Body of pancreas (tissue), 4 donors: ENCODE data around the gene BANP. TPM values are rescaled to one million over a fixed set of nuclear protein-coding genes. Genes with fewer than 3 reads are reported as not detected.
"Not testable (repeated sequence)": the region's sequence is repeated elsewhere in the genome, so short reads cannot be mapped to it uniquely, and the experiment has no call there.

ENCODE experiments used
- ATAC-seq: fragments of 150-250 bp; one replicate; pipeline ENCODE4 v1.9.1; 2016
- DNase-seq, 4 donors: peaks; one replicate each; pipeline ENCODE4 v3.0.0-alpha.2; 2019
- H3K27ac ChIP-seq, 4 donors: fragments of 200-600 bp; sonication (generic); 1 replicate in 3 of 4; 2 replicates in 1 of 4; pipeline versions ENCODE4 v1.5.1 to v1.6.1; 2016 to 2019; ENCODE audit warnings: mild to moderate bottlenecking in 1 of 4, mixed read lengths in 1 of 4, moderate library complexity in 1 of 4
- H3K27me3 ChIP-seq, 2 donors: fragments of 200-600 bp; sonication (generic); one replicate each; pipeline ENCODE4 v1.6.0; 2016; ENCODE audit warnings: mild to moderate bottlenecking in 1 of 2
- H3K36me3 ChIP-seq, 2 donors: fragments of 200-600 bp; sonication (generic); replicated peaks in 1 of 2; 2 replicates each; pipeline ENCODE4 v1.5.1; 2016; ENCODE audit warnings: low read depth in 2 of 2; ENCODE audit not compliant: insufficient read depth in 1 of 2
- H3K4me1 ChIP-seq: fragments of 200-600 bp; sonication (generic); one replicate; pipeline ENCODE4 v1.6.0; 2016
- H3K4me3 ChIP-seq, 2 donors: fragments of 200-600 bp; sonication (generic); 1 replicate in 1 of 2; 2 replicates in 1 of 2; pipeline ENCODE4 v1.5.1; 2016 to 2019
- H3K9me3 ChIP-seq, 3 donors: fragments of 200-600 bp; sonication (generic); 1 replicate in 2 of 3; 2 replicates in 1 of 3; pipeline ENCODE4 v1.5.1; 2016
- POLR2A ChIP-seq, 3 donors: fragments of 450-650 bp; IDR thresholded peaks; one replicate each; pipeline ENCODE4 v1.6.1; 2016; ENCODE audit warnings: antibody characterized with exemption in 3 of 3, mild to moderate bottlenecking in 2 of 3
- WGBS, 2 donors: methylation state at CpG; one replicate each; pipeline ENCODE4 v1.1.5; 2017; 5-methylcytosine and 5-hydroxymethylcytosine counted together
- intact Hi-C: fragments of 100-400 bp; cut with DNase I; formaldehyde crosslinking; loops from one replicate; pipeline ENCODE4 v1.15.1; 2023
- total RNA-seq, 2 donors: library from RNA; depleted of rRNA; stranded (reverse); fragments of >200 nt; gene quantifications; one replicate each; pipeline ENCODE4 v1.1.0, GENCODE V29; 2016
- TF ChIP-seq, protein P1 (sequence below), 7 experiments: fragments of 450-650 bp in 4 of 7; fragments of 200-600 bp in 3 of 7; sonication (generic) in 3 of 7; IDR thresholded peaks; one replicate each; pipeline ENCODE4 v1.5.1; 2016 to 2019; ENCODE audit warnings: antibody characterized with exemption in 7 of 7

The BANP gene, protein sequence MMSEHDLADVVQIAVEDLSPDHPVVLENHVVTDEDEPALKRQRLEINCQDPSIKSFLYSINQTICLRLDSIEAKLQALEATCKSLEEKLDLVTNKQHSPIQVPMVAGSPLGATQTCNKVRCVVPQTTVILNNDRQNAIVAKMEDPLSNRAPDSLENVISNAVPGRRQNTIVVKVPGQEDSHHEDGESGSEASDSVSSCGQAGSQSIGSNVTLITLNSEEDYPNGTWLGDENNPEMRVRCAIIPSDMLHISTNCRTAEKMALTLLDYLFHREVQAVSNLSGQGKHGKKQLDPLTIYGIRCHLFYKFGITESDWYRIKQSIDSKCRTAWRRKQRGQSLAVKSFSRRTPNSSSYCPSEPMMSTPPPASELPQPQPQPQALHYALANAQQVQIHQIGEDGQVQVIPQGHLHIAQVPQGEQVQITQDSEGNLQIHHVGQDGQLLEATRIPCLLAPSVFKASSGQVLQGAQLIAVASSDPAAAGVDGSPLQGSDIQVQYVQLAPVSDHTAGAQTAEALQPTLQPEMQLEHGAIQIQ
- total RNA-seq, result 10 to 100 TPM; 19.1 to 20.2 TPM

DNA sequence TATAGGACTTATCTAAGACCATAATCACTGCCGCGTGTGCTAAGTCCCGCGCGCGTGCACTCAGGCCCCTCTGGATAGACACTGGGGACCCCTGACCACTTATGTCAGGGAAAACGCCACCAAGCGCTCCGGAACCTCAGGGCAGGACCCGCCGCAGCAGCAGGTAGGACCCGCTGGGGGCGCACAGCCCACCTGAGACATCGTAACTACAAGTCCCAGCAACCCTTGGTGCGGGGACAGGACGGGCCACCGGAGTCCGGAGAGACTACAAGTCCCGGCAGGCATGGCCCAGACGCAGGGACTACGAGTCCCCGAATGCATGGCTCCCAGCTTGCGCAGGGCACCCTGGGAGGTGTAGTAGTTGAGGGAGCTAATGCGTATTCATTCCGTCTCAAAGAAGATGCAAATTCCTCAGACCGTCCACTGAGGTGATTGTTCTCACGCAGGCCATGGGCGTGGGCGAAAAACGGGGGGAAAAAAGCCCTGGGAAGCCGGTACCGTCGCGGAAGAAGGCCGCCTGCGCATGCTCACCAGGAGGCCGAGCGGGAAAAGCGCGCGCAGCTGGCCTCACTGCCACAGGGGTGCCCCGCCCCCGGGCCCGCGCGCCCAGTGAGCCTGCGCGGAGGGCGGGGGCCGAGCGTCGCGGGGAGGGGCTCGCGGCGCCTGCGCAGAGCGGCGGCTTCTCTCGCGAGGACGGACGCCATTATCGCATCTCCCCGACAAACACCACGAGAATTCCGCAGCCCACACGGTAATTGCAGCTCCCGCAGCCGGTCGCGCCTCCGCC, at the start of gene BANP:
Gene BANP (plus strand): TSS at position 670 of the 787 bp plus-strand sequence. CDS start 23,682 bp downstream, outside the sequence.
- 0 to 1% methylated on average over 16 to 55 of the region's 73 CpGs for WGBS, 2 donors
- peak; percentile 97 to 99 (median 99) for DNase-seq

DNA sequence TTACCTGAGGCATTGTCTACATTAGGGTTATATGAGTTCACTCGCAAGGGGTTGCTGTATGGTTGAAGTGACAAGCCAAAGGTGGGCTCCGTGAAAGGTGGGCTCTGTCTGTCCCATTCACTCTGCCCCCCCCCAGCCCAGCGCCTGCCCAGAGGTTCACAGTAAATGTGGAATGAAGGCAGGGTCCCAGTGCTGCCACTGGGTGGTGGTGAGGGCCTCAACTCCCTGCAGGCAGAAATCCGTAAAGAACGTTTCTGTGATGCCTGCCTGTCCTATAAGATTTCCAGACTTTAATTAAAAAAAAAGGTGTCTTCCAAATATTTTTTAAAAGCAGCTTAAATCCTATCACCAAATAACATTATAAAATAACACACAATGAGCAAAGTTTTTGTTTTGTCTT, 46.3 kb upstream of the BANP start:
- H3K27me3 ChIP-seq, DNase-seq, H3K4me1 ChIP-seq, H3K36me3 ChIP-seq, ATAC-seq, H3K4me3 ChIP-seq, H3K9me3 ChIP-seq, intact Hi-C loops, H3K27ac ChIP-seq: not testable (repeated sequence)
- 85 to 88% methylated on average over 4 to 5 of the region's 5 CpGs for WGBS, 2 donors

More for the DNA sequence above, at the start of gene BANP:
- peaks cover 40% of the 10 kb centered on the region for H3K4me1 ChIP-seq
- ATAC-seq, result peak; percentile 93
- no peaks in the 10 kb centered on the region for H3K9me3 ChIP-seq
- intact Hi-C loops, result no loop called here
- peak in 2 of 3 donors; percentile 58 to 67 for TF ChIP-seq POLR2A (IDR thresholded peaks at IDR 0.05)
- TF ChIP-seq, protein P1, sequence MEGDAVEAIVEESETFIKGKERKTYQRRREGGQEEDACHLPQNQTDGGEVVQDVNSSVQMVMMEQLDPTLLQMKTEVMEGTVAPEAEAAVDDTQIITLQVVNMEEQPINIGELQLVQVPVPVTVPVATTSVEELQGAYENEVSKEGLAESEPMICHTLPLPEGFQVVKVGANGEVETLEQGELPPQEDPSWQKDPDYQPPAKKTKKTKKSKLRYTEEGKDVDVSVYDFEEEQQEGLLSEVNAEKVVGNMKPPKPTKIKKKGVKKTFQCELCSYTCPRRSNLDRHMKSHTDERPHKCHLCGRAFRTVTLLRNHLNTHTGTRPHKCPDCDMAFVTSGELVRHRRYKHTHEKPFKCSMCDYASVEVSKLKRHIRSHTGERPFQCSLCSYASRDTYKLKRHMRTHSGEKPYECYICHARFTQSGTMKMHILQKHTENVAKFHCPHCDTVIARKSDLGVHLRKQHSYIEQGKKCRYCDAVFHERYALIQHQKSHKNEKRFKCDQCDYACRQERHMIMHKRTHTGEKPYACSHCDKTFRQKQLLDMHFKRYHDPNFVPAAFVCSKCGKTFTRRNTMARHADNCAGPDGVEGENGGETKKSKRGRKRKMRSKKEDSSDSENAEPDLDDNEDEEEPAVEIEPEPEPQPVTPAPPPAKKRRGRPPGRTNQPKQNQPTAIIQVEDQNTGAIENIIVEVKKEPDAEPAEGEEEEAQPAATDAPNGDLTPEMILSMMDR (IDR thresholded peaks at IDR 0.05), result peak in 6 of 7 experiments; percentile 32 to 71 (median 67)
- peak within 1 kb of the TSS; percentile 62 to 71 for H3K4me3 ChIP-seq
- no peaks in the 10 kb centered on the region for H3K36me3 ChIP-seq
- peak within 1 kb of the TSS; percentile 87 to 95 (median 94) for H3K27ac ChIP-seq
- H3K27me3 ChIP-seq, result no peaks in the 10 kb centered on the region

DNA sequence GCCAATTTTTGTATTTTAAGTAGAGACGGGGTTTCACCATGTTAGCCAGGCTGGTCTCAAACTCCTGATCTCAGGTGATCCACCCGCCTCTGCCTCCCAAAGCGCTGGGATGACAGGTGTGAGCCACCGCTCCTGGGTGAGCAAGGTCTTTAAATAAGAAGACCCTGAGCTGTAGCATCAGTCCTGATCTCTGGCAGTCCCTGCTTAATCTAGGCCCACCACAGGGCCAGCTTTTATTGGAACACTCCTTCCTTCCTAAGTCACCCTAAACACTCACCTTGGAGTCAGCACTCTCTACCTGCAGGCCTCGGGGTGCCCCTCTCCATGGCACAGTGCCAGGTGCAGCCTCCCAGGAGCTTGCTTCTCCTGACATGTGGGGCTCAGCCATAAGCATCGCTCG, 45.7 kb upstream of the BANP start:
- DNase-seq, H3K4me1 ChIP-seq, H3K27ac ChIP-seq, H3K27me3 ChIP-seq, H3K9me3 ChIP-seq, ATAC-seq, H3K4me3 ChIP-seq, intact Hi-C loops, H3K36me3 ChIP-seq: not testable (repeated sequence)
- WGBS, 2 donors, result 80 to 90% methylated on average over 3 to 7 of the region's 7 CpGs

DNA sequence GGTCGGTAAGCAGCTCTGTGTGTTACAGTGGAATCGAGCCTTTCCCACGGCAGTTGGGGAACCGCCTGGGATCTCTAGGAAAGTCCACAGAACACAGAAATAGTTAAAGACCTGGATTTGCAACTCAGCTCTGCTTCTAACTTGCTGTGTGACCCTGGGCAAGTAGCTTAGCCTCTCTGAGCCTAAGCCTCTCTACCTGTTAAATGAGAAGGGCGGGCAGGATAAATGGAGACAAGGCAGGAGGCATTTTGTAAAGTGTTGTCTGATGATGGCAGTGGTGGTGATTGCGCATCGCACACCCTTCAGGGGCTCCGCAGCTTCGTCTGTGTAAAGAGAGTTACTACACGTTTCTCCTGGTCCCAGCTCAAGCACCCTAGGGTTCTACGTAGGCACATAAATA, 43.1 kb upstream of the BANP start:
- intact Hi-C loops, result not testable (repeated sequence)

DNA sequence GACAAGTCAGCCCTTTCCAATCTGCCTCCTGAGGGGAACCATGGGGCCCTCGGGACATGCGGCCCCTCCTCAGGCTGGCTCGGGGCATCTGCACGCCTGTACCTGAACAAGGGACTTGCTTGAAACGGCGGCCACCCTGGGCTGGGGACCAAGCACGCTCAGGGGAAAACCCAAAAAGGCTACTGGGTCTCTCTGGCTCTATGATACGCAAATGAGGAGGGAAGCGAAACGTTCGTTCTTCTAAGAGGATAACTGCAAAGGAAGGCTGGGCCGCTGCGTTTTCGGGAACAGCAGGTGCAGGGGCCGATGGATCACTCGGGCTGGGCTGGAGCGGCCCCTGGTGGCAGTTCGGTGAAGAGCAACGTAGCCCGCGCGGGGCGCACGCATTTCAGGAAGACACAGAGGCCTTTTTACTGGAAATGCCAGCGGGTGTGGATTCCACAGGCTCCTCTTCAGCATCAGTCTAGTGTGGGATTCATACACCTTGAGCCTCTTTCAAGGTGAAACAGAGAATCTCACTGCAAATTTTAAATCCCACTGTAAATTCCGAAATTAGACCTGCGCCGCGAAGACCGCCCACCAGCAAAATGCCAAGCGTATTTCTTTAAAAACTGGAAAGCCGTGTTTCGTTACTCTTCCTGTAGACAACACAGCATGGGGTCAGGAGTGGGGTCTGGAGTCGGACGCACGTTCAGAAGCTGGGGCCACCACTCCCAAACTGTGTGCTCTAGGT, 41.9 kb upstream of the BANP start:
- H3K27me3 ChIP-seq, H3K27ac ChIP-seq, H3K36me3 ChIP-seq, H3K9me3 ChIP-seq, H3K4me3 ChIP-seq, intact Hi-C loops: not testable (repeated sequence)
- peaks cover 18% of the 10 kb centered on the region for H3K4me1 ChIP-seq
- 34 to 49% methylated on average over 18 to 36 of the region's 36 CpGs for WGBS, 2 donors
- TF ChIP-seq, protein P1 (IDR thresholded peaks at IDR 0.05), result peak; percentile 76 to 95 (median 85)
- ATAC-seq (peak; percentile 77), DNase-seq (peak; percentile 74 to 83 (median 80))

More for the DNA sequence above, 43.1 kb upstream of the BANP start:
- H3K4me1 ChIP-seq, result peaks cover 18% of the 10 kb centered on the region
- not testable (repeated sequence) for ATAC-seq, H3K36me3 ChIP-seq, H3K27me3 ChIP-seq, H3K27ac ChIP-seq, DNase-seq, H3K4me3 ChIP-seq, H3K9me3 ChIP-seq
- WGBS, 2 donors, result 86 to 94% methylated on average over 10 to 11 of the region's 11 CpGs

DNA sequence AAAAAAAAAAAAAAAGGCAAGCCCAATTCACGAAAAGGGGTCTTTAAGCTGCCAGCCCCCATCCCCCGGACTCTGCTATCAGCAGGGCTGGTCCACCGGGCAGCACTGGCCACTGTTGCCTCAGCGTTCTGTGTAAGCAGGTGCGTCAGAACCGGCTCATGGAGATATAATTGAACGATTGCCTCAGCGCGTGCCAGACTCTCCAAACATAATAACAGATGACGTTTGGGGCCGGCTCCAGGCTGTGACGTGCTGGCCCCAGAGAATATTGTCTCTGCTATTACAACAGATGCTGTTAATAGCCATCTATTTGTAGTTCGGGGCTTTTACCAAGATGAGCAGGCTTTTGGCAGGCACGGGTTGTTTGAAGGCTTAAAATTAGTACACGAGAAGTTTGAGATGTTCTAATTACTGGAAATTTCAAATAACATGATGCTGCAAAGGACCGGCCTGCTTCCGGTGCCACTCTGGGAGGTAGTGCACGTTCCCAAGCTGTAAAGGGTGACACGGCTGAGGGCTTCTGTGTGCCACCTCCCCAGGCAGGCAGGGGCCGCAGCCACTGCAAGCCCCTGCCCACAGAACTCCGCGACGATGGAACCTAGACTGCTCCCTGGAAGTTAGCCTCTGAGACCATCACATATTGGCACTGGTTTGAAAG, 40.0 kb upstream of the BANP start:
- H3K27me3 ChIP-seq, H3K36me3 ChIP-seq, H3K9me3 ChIP-seq, intact Hi-C loops, H3K4me3 ChIP-seq: not testable (repeated sequence)
- 35 to 46% methylated on average over 18 to 23 of the region's 23 CpGs for WGBS, 2 donors
- DNase-seq (peak; percentile 75 to 93 (median 82)), ATAC-seq (peak; percentile 91)
- Histone ChIP-seq H3K27ac (peak overlapping the region in 2 of 4 donors; percentile 48 to 53), H3K4me1 (peaks cover 18% of the 10 kb centered on the region)

DNA sequence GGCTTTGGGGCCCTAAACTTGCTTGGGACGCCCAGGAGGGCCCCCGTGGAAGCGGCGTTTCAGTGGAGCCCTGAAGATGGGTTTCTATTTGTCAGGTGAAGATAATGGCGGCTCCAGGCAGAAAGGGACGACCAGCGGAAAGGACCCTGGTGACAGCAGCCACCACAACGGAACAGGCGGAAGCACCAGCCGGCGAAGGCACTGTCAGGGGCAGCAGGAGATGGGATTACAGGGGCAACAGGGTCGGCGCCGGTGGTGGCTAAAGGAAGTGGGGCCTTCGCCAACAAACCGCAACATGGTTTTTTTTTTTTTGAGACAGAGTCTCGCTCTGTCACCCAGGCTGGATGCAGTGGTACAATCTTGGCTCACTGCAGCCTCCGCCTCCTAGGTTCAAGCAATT, 38.5 kb upstream of the BANP start:
- intact Hi-C loops, ATAC-seq: not testable (repeated sequence)
- 82 to 91% methylated on average over 12 to 18 of the region's 18 CpGs for WGBS, 2 donors

DNA sequence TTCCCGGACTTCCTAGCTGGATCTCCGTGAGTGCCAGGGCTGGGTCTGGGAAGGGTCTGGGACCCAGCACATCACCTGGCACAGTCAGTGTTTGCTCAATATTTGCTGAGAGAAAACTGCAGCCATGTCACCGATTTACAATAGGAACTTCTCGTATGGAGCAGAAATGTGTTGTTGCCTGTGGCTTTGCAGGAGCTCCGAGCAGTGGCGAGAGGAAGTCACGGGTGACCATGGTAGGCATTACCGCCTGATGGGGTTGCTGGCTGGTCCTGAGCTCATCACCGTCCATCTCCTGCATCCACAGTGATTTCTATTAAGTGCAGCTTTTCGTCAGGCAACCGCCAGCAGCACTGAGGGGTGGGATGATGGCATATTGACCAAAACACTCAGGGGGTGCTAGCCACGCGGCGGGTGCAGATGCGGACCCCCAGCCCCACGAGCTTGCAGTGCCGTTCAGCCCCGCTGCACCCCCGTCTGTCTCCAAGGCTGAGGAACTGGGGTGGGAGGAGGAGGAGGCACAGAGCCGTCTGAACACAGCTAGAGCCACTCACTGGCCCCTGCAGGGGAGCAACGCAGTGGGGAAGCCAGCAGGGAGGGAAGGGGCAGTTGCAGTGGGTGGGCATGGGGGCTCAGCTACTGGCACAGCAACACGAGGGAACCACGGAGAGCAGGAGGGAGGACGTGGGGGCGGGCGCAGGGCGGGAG, 37.1 kb upstream of the BANP start:
- H3K4me1 ChIP-seq, result peaks cover 32% of the 10 kb centered on the region
- H3K27me3 ChIP-seq, DNase-seq, intact Hi-C loops, ATAC-seq, H3K4me3 ChIP-seq, H3K27ac ChIP-seq, H3K9me3 ChIP-seq, H3K36me3 ChIP-seq: not testable (repeated sequence)
- WGBS, 2 donors, result 71 to 76% methylated on average over 8 to 26 of the region's 27 CpGs

More for the DNA sequence above, 38.5 kb upstream of the BANP start:
- H3K27me3 ChIP-seq, H3K27ac ChIP-seq, H3K4me3 ChIP-seq, DNase-seq, H3K9me3 ChIP-seq, H3K36me3 ChIP-seq: not testable (repeated sequence)
- H3K4me1 ChIP-seq, result peaks cover 19% of the 10 kb centered on the region
